ENCODE results near the gene SCO1.

The SCO1 gene

GRCh38 chr17:10626390-10626789, 70.9 kb downstream of the SCO1 start:
- DNase-seq: no peak

GRCh38 chr17:10624969-10625368, 72.4 kb downstream of the SCO1 start:
- TF ChIP-seq GATA1 (IDR thresholded peaks at IDR 0.05; ENCODE audit: low read depth, low read length) (no peak), POLR2A (IDR thresholded peaks at IDR 0.05; ENCODE audit: low read length) (no peak)

More at GRCh38 chr17:10626390-10626789, 70.9 kb downstream of the SCO1 start:
- TF ChIP-seq GATA1 (IDR thresholded peaks at IDR 0.05; ENCODE audit: low read depth, low read length) (no peak), POLR2A (IDR thresholded peaks at IDR 0.05; ENCODE audit: low read length) (no peak)

GRCh38 chr17:10623737-10624338, 73.5 kb downstream of the SCO1 start:
- DNase-seq: no peak

More at GRCh38 chr17:10624969-10625368, 72.4 kb downstream of the SCO1 start:
- DNase-seq: no peak

GRCh38 chr17:10622617-10623485, 74.5 kb downstream of the SCO1 start:
- no peak for DNase-seq
- no peak for TF ChIP-seq POLR2A (IDR thresholded peaks at IDR 0.05; ENCODE audit: low read length)
- TF ChIP-seq GATA1 (IDR thresholded peaks at IDR 0.05; ENCODE audit: low read depth, low read length): no peak

More at GRCh38 chr17:10623737-10624338, 73.5 kb downstream of the SCO1 start:
- TF ChIP-seq GATA1 (IDR thresholded peaks at IDR 0.05; ENCODE audit: low read depth, low read length) (no peak), POLR2A (IDR thresholded peaks at IDR 0.05; ENCODE audit: low read length) (no peak)
